Mesodermal cell (in vitro differentiated cells): ENCODE results near the gene SMPD1.
"Not testable (repeated sequence)": the region's sequence is repeated elsewhere in the genome, so short reads cannot be mapped to it uniquely, and the experiment has no call there.

Experiments used
- H3K27ac ChIP-seq: 2 replicates; pipeline ENCODE4 v1.7.0; 2013; ENCODE audit warnings: mild to moderate bottlenecking, low read depth, low read length, moderate library complexity; ENCODE audit not compliant: severe bottlenecking
- H3K36me3 ChIP-seq: 2 replicates; pipeline ENCODE4 v1.7.1; 2013; ENCODE audit warnings: mild to moderate bottlenecking, low read length, moderate library complexity; ENCODE audit not compliant: control insufficient read depth, insufficient read depth
- H3K4me1 ChIP-seq: one replicate; pipeline ENCODE4 v1.7.1; 2013; ENCODE audit warnings: mild to moderate bottlenecking, low read length; ENCODE audit not compliant: insufficient read depth, control insufficient read depth, poor library complexity, severe bottlenecking
- H3K4me3 ChIP-seq: 2 replicates; pipeline ENCODE4 v1.7.0; 2013; ENCODE audit warnings: low read length, control low read depth, mild to moderate bottlenecking; ENCODE audit not compliant: insufficient read depth, poor library complexity, severe bottlenecking; ENCODE audit errors: extremely low read depth
- H3K9me3 ChIP-seq: 2 replicates; pipeline ENCODE4 v1.7.1; 2013; ENCODE audit warnings: mild to moderate bottlenecking, low read length, moderate library complexity; ENCODE audit not compliant: control insufficient read depth
- WGBS, 2 experiments: methylation state at CpG; one replicate each; pipeline ENCODE4 v1.1.5; 2013; ENCODE audit warnings: missing lambda C conversion rate in 2 of 2; ENCODE audit not compliant: insufficient coverage in 2 of 2; 5-methylcytosine and 5-hydroxymethylcytosine counted together

SMPD1 gene

DNA sequence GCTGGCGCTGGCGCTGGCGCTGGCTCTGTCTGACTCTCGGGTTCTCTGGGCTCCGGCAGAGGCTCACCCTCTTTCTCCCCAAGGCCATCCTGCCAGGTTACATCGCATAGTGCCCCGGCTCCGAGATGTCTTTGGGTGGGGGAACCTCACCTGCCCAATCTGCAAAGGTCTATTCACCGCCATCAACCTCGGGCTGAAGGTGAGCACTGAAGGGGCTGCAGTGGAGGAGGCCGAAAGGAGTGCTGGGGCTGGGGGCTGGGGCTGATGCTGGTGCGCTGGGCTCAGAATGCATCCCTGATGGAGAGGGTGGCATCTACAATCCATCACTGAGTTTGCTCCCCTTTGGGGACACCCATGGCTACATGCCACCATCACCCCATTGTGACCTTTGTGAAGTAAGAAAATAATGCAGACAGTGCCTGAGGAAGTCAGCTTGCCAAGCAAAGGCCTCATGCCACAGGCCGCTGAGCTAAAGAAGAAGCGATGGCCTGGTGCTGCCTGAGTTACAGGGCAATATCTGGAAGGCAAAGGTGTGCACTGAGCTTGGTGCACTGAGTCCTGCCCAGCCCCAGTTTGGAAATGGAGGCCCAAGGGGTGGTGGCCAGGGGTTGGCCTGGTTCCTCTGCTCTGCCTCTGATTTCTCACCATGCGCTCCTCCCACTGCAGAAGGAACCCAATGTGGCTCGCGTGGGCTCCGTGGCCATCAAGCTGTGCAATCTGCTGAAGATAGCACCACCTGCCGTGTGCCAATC lies 620 bp downstream of the SMPD1 start:
- H3K4me1 ChIP-seq: peaks cover 5% of the 10 kb centered on the region
- peak overlapping the region; percentile 16 for H3K27ac ChIP-seq
- H3K9me3 ChIP-seq: no peaks in the 10 kb centered on the region
- H3K36me3 ChIP-seq: peaks cover 3% of the 10 kb centered on the region
- peak overlapping the region; percentile 63 for H3K4me3 ChIP-seq
- WGBS, 2 experiments: 52 to 61% methylated on average over 14 to 17 of the region's 19 CpGs

DNA sequence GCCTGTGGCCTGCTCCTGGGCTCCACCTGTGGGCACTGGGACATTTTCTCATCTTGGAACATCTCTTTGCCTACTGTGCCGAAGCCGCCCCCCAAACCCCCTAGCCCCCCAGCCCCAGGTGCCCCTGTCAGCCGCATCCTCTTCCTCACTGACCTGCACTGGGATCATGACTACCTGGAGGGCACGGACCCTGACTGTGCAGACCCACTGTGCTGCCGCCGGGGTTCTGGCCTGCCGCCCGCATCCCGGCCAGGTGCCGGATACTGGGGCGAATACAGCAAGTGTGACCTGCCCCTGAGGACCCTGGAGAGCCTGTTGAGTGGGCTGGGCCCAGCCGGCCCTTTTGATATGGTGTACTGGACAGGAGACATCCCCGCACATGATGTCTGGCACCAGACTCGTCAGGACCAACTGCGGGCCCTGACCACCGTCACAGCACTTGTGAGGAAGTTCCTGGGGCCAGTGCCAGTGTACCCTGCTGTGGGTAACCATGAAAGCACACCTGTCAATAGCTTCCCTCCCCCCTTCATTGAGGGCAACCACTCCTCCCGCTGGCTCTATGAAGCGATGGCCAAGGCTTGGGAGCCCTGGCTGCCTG lies 1.4 kb downstream of the SMPD1 start:
- Histone ChIP-seq H3K36me3 (peaks cover 7% of the 10 kb centered on the region), H3K9me3 (no peaks in the 10 kb centered on the region), H3K27ac (no peak overlapping the region), H3K4me1 (peaks cover 5% of the 10 kb centered on the region), H3K4me3 (no peak overlapping the region)
- 94 to 96% methylated on average over 13 to 15 of the region's 18 CpGs for WGBS, 2 experiments

DNA sequence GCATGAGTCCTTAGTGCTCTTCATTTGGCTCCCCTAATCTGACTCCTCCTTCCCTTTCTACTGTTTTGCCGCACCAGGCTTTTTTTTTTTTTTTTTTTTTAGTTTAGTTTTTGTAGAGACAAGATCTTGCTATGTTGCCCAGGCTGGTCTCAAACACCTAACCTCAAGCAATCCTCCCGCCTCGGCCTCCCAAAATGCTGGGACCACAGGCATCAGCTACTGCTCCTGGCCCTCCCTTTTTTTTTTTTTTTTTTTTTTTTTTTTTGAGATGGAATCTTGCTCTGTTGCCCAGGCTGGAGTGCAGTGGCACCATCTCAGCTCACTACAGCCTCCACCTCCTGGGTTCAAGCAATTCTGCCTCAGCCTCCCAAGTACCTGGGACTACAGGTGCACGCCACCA lies 2.0 kb downstream of the SMPD1 start:
- no CpG with 5 or more reads among the region's 4 CpGs for WGBS, 2 experiments
- not testable (repeated sequence) for H3K4me1 ChIP-seq, H3K9me3 ChIP-seq, H3K36me3 ChIP-seq, H3K4me3 ChIP-seq, H3K27ac ChIP-seq

DNA sequence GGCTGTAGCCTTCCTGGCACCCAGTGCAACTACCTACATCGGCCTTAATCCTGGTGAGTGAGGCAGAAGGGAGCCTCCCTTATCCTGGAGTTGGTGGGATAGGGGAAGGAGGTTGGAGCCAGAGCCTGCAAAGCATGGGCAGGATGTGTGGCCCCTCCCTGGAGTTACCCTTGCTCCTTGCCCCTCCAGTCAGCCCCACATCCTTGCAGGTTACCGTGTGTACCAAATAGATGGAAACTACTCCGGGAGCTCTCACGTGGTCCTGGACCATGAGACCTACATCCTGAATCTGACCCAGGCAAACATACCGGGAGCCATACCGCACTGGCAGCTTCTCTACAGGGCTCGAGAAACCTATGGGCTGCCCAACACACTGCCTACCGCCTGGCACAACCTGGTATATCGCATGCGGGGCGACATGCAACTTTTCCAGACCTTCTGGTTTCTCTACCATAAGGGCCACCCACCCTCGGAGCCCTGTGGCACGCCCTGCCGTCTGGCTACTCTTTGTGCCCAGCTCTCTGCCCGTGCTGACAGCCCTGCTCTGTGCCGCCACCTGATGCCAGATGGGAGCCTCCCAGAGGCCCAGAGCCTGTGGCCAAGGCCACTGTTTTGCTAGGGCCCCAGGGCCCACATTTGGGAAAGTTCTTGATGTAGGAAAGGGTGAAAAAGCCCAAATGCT lies 3.9 kb downstream of the SMPD1 start:
- Histone ChIP-seq H3K4me3 (no peak overlapping the region), H3K27ac (no peak overlapping the region), H3K9me3 (no peaks in the 10 kb centered on the region), H3K36me3 (peaks cover 7% of the 10 kb centered on the region), H3K4me1 (peaks cover 15% of the 10 kb centered on the region)
- WGBS, 2 experiments: 91 to 95% methylated on average over 11 to 16 of the region's 16 CpGs

DNA sequence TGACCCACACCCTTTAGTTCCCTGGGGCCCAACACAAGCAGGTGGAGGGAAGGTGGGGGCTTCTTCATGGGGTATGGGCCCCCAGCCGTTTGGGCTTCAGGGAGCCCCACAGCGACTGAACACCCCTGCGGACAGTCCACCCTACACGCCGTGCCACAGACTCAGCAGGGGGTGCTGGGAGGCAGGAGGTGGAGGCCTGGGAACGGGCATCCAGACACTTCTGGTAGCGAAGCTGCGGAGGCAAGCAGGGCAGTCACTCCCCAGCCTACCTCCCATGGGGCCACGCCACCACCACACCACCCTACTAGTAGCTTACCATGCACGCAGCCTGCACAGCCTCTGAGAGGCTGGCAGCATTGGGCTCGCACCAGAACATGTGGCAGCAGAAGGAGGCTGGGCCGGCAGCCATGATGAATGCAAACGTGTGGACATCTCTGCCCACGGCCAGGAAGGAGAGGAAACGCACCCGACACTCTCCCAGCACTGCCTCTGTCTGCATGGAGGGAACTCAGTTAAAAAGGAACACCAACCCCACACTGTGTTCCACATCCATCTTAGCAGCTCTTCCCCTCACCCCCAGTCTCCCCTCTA lies 5.3 kb downstream of the SMPD1 start:
- H3K4me1 ChIP-seq: peaks cover 12% of the 10 kb centered on the region
- WGBS, 2 experiments: 91 to 93% methylated on average over 7 to 10 of the region's 16 CpGs
- no peak overlapping the region for H3K27ac ChIP-seq
- H3K9me3 ChIP-seq: no peaks in the 10 kb centered on the region
- H3K4me3 ChIP-seq: no peak overlapping the region
- peaks cover 9% of the 10 kb centered on the region for H3K36me3 ChIP-seq

DNA sequence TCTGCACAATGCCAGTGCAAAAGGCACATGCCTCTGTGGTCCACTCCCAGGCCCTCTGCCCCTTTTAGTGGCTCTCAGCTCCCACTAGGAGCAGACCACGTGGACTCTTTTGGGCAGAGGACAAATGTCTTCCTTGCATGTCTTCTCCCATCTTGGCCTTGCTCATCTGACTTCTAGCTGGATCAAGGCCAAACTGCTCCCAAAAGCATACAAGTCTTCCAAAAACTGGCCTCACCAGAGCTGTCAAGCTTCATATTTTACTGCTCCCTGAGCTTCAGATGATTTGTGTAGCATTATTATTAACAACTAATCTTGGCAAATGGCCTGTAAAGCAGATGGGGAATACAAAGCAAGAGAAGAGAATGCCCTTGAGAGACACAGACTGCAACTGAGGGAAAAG lies 6.9 kb downstream of the SMPD1 start:
- Histone ChIP-seq H3K9me3 (no peaks in the 10 kb centered on the region), H3K4me3 (no peak overlapping the region), H3K27ac (no peak overlapping the region), H3K4me1 (peaks cover 12% of the 10 kb centered on the region), H3K36me3 (peaks cover 17% of the 10 kb centered on the region)
- WGBS, 2 experiments: 75 to 86% methylated on average over 1 of the region's 1 CpG

DNA sequence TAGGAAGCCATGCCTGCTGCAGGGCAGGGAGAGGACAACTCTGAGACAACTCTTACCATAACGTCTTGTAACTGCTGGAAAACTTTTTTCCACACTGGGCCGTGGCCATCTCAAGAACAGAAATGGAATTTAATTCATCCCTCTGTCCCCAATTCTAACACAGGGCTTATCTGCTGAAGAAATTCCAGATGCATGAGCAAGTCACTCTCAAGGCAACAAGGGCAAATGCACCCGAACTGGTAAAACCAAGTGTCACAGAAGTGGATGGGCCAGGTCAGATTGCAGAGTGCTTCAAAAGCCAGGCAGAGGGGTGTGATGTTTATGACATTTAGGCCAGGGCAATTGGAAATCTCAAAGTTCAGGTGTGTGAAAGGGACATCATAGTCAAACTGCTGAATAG lies 7.4 kb downstream of the SMPD1 start:
- Histone ChIP-seq H3K27ac (peak overlapping the region; percentile 2), H3K36me3 (peaks cover 17% of the 10 kb centered on the region), H3K4me1 (peaks cover 16% of the 10 kb centered on the region), H3K4me3 (no peak overlapping the region), H3K9me3 (no peaks in the 10 kb centered on the region)
- 75 to 76% methylated on average over 3 of the region's 3 CpGs for WGBS, 2 experiments

DNA sequence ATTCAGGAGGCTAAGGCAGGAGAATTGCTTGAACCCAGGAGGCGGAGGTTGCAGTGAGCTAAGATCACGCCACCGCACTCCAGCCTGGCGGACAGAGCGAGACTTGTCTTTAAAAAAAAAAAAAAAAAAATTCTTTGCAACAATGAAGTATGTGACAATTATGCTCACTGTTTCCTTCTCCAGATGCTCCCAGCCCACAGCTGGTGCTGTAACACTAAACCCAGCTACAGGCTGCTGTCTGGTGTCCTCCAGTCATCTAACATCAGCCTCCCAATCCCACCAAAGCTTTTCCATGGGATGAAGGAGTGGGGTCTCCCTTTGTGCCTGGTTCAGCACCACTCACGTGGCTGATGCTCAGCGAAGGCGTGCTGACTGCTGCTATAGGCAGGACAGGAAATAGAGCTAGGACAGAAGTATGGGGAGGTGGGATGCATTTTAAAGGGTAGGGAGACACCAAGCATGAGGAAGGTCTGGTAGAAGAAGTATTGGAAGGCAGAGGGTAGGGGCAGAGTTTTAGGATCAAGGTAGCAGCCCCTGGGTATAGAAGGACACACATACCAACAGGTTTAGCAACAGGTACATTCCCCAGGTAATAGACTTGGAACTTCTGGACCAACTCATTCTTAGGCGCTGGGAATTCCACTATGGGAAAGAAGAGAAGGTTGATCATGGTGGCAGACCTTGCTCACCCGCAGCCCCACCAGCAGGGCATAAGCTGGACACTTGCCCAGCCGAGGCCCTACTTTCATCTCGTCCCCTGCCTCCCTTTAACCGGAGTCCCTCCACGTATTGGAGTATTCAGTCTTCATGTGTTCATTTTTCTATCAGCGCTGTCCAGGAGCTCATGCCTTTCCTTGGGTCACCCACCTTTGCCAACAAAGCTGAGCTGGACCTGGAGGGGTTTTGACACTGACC lies 10.4 kb downstream of the SMPD1 start:
- Histone ChIP-seq H3K4me1 (peaks cover 22% of the 10 kb centered on the region), H3K27ac (no peak overlapping the region), H3K4me3 (no peak overlapping the region), H3K36me3 (peaks cover 27% of the 10 kb centered on the region), H3K9me3 (no peaks in the 10 kb centered on the region)
- 94 to 98% methylated on average over 10 of the region's 15 CpGs for WGBS, 2 experiments

DNA sequence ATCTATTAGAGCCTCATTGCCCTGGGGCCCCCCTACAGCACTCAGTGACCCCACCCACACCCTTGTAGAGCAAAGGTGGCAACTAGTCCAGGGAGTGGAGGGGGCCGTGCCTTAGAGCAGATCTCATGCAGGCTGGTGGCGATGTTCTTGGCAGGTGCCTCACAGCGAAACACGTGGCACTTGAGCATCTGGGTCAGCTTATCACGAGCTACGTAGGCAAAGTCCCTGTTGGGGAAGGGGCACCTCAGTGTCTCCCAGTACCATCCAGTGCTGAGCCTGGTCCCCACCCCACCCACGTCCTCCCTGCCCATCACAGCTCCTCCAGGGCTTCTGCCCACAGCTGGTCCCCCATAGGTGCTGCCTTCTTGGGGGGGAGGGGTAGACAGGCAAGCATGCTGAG lies 11.2 kb downstream of the SMPD1 start:
- WGBS, 2 experiments: 98 to 100% methylated on average over 2 to 6 of the region's 7 CpGs
- H3K9me3 ChIP-seq: no peaks in the 10 kb centered on the region
- no peak overlapping the region for H3K27ac ChIP-seq
- H3K36me3 ChIP-seq: peaks cover 23% of the 10 kb centered on the region
- H3K4me1 ChIP-seq: peaks cover 22% of the 10 kb centered on the region
- H3K4me3 ChIP-seq: no peak overlapping the region

DNA sequence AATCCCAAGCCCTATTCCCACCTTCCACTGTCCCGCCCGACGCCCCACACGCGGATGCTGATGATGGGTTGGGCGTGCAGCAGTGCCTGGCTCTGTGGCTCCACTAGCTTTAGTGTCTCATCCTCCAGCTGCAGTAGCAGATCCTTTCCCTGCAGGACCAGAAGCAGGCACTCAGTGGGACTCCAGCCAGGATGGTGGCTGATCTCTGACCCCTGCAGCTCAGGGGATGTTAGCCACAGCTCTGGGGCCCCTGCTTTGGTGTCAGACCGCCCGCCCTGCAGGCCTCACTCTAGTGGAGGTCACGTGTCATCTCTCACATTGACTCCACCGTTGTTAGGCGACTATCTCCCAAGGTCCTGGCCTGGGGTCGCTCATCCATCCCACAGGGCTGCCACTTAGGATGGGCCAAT lies 11.8 kb downstream of the SMPD1 start:
- 91 to 95% methylated on average over 9 to 12 of the region's 12 CpGs for WGBS, 2 experiments
- peaks cover 21% of the 10 kb centered on the region for H3K4me1 ChIP-seq

More for the DNA sequence above, 11.8 kb downstream of the SMPD1 start:
- Histone ChIP-seq H3K27ac (no peak overlapping the region), H3K4me3 (no peak overlapping the region), H3K9me3 (no peaks in the 10 kb centered on the region), H3K36me3 (peaks cover 23% of the 10 kb centered on the region)
